NCI-H1092 (cell line): ENCODE data around the gene TLX1.
"Not testable (repeated sequence)": the region's sequence is repeated elsewhere in the genome, so short reads cannot be mapped to it uniquely, and the experiment has no call there.

ENCODE experiments used
- DNase-seq: peaks from one replicate; lab custom pipeline; 2025; lab: John Stamatoyannopoulos, UW

Gene TLX1

DNA sequence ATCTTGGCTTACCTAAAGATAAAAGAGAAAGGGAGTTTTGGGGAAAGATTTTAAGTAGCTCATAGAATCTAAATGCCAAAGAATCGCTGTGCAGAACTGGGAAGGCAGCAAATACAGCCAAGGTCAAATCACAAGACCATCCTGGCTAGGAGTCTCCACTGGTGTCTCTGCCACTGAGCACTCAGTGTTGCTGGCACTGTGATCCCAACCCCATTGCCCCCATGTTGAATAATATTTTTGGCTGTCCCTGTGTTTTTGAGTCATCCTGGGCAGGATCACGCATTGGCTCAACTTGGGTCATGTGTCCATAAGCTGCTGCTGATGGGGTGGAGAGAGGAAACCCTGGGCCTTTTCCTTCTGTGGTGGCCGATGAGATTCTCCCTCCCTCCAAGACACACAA is 21.2 kb downstream of the TLX1 start:
- DNase-seq, result no peak

- DNase-seq, result not testable (repeated sequence)
These were observed 23.4 kb downstream of the TLX1 start for GRCh38 chr10:101154506-101154905.

DNA sequence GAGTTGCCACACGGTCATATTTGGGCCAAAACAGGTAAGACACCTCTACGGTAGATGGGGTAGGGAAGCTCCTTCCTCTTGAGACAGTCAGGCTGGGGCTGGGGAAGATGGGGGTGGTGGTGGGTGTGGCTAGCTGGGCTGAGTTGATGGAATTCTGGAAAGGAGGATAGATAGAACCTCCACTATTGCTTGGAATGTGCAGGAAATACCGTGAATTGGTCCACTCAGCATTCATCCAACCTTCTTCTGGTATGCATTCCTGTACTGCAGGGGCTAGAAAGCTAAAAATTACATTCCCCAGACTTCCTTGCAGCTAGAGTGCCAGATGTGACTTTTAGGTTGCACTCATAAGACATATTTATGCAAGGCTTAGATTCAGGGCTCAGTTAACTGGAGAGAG is 24.8 kb downstream of the TLX1 start:
- no peak for DNase-seq

DNA sequence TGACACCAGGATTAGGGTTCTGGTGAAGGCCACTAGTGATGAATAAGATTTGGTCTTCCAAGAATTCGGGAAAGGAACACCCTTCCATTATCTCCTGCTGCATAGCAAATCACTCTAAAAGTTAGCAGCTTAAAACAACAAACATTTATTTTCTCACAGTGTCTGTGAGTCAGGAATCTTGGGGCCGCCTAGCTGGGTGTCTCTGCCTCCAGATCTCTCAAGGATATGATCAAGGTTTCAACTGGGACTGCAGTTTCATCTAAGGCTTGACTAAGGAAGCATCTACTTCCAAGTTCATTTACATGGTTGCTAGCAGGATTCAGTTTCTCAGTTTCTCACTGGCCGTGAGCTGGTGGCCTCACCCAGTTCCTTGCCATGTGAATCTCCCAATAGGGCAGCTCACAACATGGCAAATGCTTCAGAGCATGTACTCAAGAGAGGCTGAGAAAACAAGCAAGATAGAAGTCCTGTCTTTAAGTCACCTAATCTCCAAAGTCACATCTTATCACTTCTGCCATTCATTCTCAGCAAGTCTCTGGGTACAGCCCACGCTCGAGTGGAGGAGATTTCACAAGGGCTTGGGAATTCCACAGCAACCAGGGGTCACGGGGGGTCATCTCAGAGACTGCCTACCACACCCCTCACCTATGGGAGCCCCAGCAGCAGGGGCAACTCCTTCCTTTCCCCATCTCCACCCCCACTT is 26.8 kb downstream of the TLX1 start:
- no peak for DNase-seq

DNA sequence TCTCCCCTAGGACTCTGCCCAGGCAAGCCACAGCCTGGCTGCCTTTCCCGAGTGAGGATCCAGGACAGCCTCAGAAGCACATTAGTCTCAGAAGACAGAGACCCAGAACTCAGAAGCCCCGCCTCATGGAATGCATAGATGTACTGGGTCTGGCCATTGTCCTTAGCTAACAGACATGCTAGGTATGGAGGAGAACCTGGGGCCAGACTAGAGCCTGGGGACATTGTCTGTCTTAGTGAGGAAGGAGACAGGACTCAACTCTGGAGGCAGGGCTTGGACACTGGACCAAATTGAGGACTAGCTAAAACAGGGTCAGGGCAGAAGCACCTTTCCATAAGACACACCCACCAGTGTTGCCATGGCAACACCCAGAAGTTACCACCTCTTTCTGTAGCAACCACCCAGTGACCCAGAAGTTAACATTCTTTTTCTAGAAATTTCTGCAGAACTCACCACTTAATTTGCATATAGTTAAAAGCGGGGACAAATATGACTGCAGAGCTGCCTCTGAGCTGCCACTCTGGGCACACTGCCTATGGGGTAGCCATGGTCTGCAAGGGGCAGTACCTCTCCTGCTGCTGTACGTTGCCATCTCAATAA is 27.5 kb downstream of the TLX1 start:
- no peak for DNase-seq

DNA sequence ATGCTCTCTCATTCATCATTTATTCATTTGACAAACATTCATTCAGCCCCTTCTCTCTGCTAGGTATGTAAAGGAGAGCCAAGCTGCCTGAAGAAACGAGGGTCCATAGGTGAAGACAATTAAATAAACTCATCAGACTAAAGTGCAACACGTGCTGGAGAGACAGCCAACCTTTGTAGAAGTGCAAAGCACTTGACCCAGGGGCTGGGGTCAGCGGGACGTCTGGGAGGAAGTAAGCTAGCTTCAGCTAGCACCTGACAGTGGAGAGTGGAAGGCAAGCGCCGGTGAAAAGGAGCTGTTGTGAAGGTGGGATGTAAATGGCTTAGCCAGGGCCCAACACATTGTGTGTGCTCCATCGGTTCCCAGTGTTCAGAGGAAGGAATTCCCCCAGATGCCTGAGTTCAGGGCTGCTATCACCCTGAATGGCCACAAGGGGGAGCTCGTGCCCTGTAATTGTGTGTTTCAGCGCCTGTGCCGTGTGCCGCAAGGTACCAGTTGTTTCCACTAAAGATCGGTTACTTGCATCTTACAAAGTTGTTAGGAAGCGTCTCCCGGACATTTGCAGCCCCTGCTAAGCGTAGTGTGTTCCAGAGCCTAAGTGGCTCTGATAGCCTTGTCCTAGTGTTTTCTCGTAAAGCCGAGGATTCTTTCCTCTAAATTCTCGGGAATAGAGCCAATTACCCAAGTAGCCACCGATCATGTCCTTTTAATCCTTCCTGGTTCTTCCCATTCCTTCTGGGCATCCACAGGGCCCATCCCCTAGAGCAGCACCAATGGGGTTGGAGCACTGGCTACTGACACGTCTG is 30.6 kb downstream of the TLX1 start:
- peak; percentile 53 for DNase-seq

DNA sequence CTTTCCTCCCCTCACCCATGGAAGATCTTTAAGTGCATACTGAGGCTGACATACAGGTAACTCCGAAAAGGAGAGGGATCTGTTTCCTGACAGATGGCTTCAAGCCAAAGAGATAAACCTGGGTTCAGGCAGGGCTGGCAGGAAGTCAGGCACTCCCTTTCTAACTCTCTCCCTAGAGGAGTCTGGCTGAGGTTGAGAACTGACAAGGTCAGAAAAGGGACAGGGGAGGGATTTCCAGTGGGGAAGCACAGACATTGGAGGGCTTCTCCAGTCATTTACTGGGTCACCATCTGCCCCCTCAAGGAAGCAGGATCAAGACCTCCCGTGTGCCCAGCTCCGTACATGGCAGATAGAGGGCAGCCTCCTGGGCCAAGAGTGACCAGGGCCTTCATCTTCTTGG is 31.6 kb downstream of the TLX1 start:
- DNase-seq, result no peak

- no peak for DNase-seq
These were observed 32.9 kb downstream of the TLX1 start for GRCh38 chr10:101164020-101164419.

GRCh38 chr10:101165736-101166135 is 34.6 kb downstream of the TLX1 start:
- DNase-seq, result no peak

- no peak for DNase-seq
These were observed 35.3 kb downstream of the TLX1 start for GRCh38 chr10:101166430-101166829.

DNA sequence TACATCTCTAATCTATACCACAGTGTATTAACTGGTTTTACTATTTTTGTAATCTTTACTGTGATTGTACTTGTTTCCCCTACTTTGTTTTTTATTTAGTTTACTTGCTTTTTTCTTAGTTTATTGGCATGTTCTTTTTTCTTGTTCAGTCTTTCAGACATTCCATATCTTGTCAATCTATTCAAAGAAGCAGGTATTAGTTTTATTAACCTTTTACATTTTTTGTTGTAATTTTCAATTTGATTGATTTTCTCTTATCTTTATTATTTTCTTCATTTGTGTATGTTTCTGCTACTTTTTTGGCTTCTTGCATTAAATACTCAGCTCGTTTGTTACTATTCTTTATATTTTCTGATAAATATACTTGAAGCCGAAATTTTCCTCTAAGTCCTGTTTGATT is 41.6 kb downstream of the TLX1 start:
- no peak for DNase-seq

DNA sequence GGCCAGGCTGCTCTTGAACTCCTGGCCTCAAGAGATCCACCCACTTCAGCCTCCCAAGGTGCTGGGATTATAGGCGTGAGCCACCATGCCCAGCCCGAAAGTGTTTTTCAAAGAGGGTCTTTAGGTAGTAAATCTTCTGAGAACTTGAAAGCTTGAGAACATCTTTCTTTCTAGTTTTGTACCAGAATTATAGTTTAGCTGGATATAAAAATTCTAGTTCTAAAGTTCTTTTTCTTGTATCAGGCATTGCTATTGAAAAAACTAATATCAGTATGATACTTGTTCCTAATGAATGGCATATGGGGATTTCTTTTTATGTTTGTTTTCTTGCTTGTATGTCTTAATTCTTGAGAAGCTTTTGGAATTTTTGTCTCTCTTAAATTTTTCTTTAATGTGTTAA is 43.2 kb downstream of the TLX1 start:
- no peak for DNase-seq

- no peak for DNase-seq
These were observed 45.5 kb downstream of the TLX1 start for GRCh38 chr10:101176577-101176976.

GRCh38 chr10:101182936-101183335 is 51.8 kb downstream of the TLX1 start:
- DNase-seq, result no peak

- DNase-seq, result no peak
These were observed 52.5 kb downstream of the TLX1 start for GRCh38 chr10:101183458-101184183.
